Small intestine (tissue), 16 donors: ENCODE data around the gene SH3PXD2B. TPM values are rescaled to one million over a fixed set of nuclear protein-coding genes. Genes with fewer than 3 reads are reported as not detected.

Experiments used
- DNase-seq, 2 donors: peaks; one replicate each; pipeline versions ENCODE4 v3.0.0 to v3.0.0-alpha.2; 2013
- FAIRE-seq: peaks from 2 replicates; lab custom pipeline; 2012; peaks lifted over from hg19 to GRCh38; lab: Jason Lieb, UNC
- H3K27ac ChIP-seq, 3 donors: one replicate each; pipeline ENCODE4 v1.5.1; 2013; ENCODE audit warnings: low read length in 2 of 3, mild to moderate bottlenecking in 2 of 3, control low read depth in 1 of 3, inconsistent platforms in 1 of 3, low read depth in 1 of 3, moderate library complexity in 1 of 3
- H3K27me3 ChIP-seq, 3 donors: one replicate each; pipeline ENCODE4 v1.6.1; 2013; ENCODE audit warnings: low read length in 3 of 3, inconsistent platforms in 1 of 3; ENCODE audit not compliant: control insufficient read depth in 3 of 3, insufficient read depth in 3 of 3
- H3K36me3 ChIP-seq, 3 donors: one replicate each; pipeline ENCODE4 v1.6.1; 2013; ENCODE audit warnings: low read length in 3 of 3, inconsistent platforms in 1 of 3, low read depth in 1 of 3, mild to moderate bottlenecking in 1 of 3, moderate library complexity in 1 of 3; ENCODE audit not compliant: control insufficient read depth in 3 of 3, insufficient read depth in 2 of 3
- H3K4me1 ChIP-seq, 3 donors: one replicate each; pipeline ENCODE4 v1.6.1; 2013; ENCODE audit warnings: low read length in 2 of 3, inconsistent platforms in 1 of 3, low read depth in 1 of 3, mild to moderate bottlenecking in 1 of 3, moderate library complexity in 1 of 3; ENCODE audit not compliant: control insufficient read depth in 3 of 3, insufficient read depth in 2 of 3
- H3K4me3 ChIP-seq, 3 donors: one replicate each; pipeline ENCODE4 v1.5.1; 2013; ENCODE audit warnings: low read length in 3 of 3, control low read depth in 1 of 3, inconsistent platforms in 1 of 3, low read depth in 1 of 3, mild to moderate bottlenecking in 1 of 3, moderate library complexity in 1 of 3
- H3K9me3 ChIP-seq, 2 donors: one replicate each; pipeline ENCODE4 v1.6.1; 2013; ENCODE audit warnings: low read depth in 1 of 2, low read length in 1 of 2; ENCODE audit not compliant: control insufficient read depth in 2 of 2, insufficient read depth in 1 of 2
- WGBS, 3 donors: extraction: QIAGEN DNeasy Blood & Tissue Kit; methylation state at CpG; one replicate each; pipeline ENCODE4 v1.1.7; 2013; 5-methylcytosine and 5-hydroxymethylcytosine counted together
- long read RNA-seq, 10 donors: transcript quantifications; one replicate each; lab custom pipeline, GENCODE V29; 2026
- polyA plus RNA-seq, 4 donors: library from polyadenylated mRNA; stranded (reverse) in 3 of 4; unstranded in 1 of 4; fragments of 200-250 nt in 3 of 4; fragments of 120-200 nt in 1 of 4; gene quantifications; one replicate each; pipeline versions ENCODE4 v1.2.1 to v1.2.3, GENCODE V29; 2013
- donor health status: healthy with polysubstance abuse.
- donor health status: control.
- donor health status: control.
- donor health status: Bipolar disorder and iron deficiency.
- donor health status: healthy.

Gene SH3PXD2B
- 10 to 100 TPM in 2 of 4 donors, 1 to 10 TPM in 2; 1.1 to 11.9 (median 6.5) TPM for polyA plus RNA-seq
- long read RNA-seq, donor 1, full-length matches to known transcripts, result 1 of 1 reads
- long read RNA-seq, donor 1, partial matches to known transcripts, result 0 of 1 reads
- long read RNA-seq, donor 1, other reads (novel, unspliced or antisense), result 0 of 1 reads
- long read RNA-seq, donor 2, result 0 reads
- long read RNA-seq, donor 3, result 0 reads
- long read RNA-seq, donor 4, result 0 reads
- long read RNA-seq, donor 5, result 0 reads
- long read RNA-seq, donor 6, result 0 reads
- long read RNA-seq, donor 7, full-length matches to known transcripts, result 1 of 7 reads
- long read RNA-seq, donor 7, partial matches to known transcripts, result 6 of 7 reads
- long read RNA-seq, donor 7, other reads (novel, unspliced or antisense), result 0 of 7 reads
- long read RNA-seq, donor 8, full-length matches to known transcripts, result 1 of 1 reads
- long read RNA-seq, donor 8, partial matches to known transcripts, result 0 of 1 reads
- long read RNA-seq, donor 8, other reads (novel, unspliced or antisense), result 0 of 1 reads
- long read RNA-seq, donor 9, result 0 reads
- long read RNA-seq, donor 10, full-length matches to known transcripts, result 1 of 1 reads
- long read RNA-seq, donor 10, partial matches to known transcripts, result 0 of 1 reads
- long read RNA-seq, donor 10, other reads (novel, unspliced or antisense), result 0 of 1 reads

DNA sequence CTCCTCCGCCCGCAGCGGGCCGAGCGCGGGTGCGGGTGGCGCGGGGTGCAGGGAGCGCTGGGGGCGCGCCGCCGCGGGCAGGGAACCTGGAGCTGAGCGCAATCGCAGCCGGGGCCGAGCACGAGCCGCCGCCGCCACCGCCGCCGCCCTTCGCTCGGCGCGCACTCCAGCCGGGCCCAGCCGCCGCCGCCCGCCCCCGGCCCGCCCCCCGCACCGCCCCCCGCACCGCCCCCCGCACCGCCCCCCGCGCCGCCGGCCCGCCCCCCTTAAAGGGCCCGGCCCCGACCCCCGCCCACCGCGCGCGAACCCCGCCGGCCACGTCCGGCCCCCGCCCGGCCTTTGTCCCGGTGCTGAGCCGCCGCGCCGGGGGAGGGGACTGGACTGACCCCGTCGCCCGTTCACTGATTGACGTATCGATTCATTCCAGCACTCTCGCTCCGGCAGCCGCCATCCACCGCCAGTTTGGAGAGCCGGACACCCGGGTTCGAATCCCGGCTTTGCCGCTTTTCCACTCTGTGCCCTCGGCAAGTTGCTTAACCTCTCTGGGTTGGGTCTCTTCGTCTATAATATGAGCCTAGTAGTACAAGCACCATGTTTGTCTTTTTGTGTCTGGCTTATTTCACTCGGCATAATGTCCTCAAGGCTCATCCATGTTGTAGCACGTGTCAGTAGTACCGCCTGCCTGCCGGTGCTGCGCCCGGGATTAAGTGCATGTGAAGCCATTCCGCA, at the start of gene SH3PXD2B:
Gene SH3PXD2B (minus strand): TSS at position 168 of the 729 bp plus-strand sequence. CDS start 173 bp downstream, outside the sequence.
- peak within 1 kb of the TSS in 2 of 3 donors; percentile 73 to 81 for H3K27ac ChIP-seq
- FAIRE-seq (no peak), DNase-seq (peak; percentile 52 to 73)
- peaks cover 0 to 7% (median 0%) of the 10 kb centered on the region in 3 donors for H3K36me3 ChIP-seq
- H3K27me3 ChIP-seq, result no peaks in the 10 kb centered on the region
- 4 to 13% (median 4%) methylated on average over 26 to 87 of the region's 89 CpGs for WGBS, 3 donors
- peak within 1 kb of the TSS; percentile 55 to 76 (median 58) for H3K4me3 ChIP-seq
- no peaks in the 10 kb centered on the region for H3K9me3 ChIP-seq
- H3K4me1 ChIP-seq, result peaks cover 0 to 24% (median 0%) of the 10 kb centered on the region in 3 donors

DNA sequence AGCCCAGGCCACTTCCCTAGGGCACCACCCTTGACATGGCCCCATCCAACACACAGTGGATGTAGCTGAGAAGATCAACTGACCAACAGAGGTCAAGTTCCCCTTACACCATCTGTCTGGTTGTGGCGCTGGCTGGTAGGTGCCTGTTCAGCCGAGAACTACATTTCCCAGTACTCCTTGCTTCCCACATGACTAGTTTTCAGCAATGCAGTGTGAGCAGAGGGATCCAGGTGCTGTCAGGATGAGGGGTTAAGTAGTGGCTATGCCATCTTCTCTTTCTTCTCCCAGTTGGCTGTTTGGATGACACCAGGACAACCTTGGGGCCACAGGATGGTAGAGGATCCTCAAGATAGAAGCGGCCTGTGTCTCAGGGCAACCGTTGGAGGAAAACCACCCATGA, 48.6 kb upstream of the SH3PXD2B start:
- FAIRE-seq (no peak), DNase-seq (peak in 1 of 2 donors; percentile 9)
- 83 to 90% (median 90%) methylated on average over 4 of the region's 4 CpGs for WGBS, 3 donors
- Histone ChIP-seq H3K9me3 (peaks cover 0 to 6% of the 10 kb centered on the region in 2 donors), H3K36me3 (no peaks in the 10 kb centered on the region), H3K4me3 (no peak overlapping the region), H3K27ac (no peak overlapping the region), H3K27me3 (no peaks in the 10 kb centered on the region), H3K4me1 (no peaks in the 10 kb centered on the region)

DNA sequence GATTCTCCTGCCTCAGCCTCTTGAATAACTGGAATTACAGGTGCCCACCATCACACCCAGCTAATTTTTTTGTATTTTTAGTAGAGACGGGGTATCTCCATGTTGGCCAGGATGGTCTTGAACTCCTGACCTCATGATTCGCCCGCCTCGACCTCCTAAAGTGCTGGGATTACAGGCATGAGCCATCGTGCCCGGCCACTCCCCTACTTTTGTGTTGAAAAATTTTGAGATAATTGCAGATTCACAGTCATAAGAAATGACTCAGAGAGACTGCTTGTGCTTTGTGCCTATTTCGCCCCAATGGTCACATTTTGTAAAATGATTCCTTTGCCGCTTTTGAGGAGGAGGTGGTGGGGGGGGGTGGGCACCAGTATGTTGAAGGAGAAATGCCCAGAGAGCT, 48.1 kb upstream of the SH3PXD2B start:
- 82 to 90% (median 86%) methylated on average over 8 of the region's 8 CpGs for WGBS, 3 donors
- peaks cover 0 to 2% (median 0%) of the 10 kb centered on the region in 3 donors for H3K27me3 ChIP-seq
- no peaks in the 10 kb centered on the region for H3K36me3 ChIP-seq
- no peak overlapping the region for H3K4me3 ChIP-seq
- DNase-seq, result no peak
- no peak overlapping the region for H3K27ac ChIP-seq
- no peaks in the 10 kb centered on the region for H3K4me1 ChIP-seq
- H3K9me3 ChIP-seq, result peaks cover 0 to 6% of the 10 kb centered on the region in 2 donors
- FAIRE-seq, result no peak

GRCh38 chr5:172501708-172502320, 47.5 kb upstream of the SH3PXD2B start:
- DNase-seq, result no peak

GRCh38 chr5:172499287-172499686, 45.0 kb upstream of the SH3PXD2B start:
- Histone ChIP-seq H3K9me3 (peaks cover 0 to 6% of the 10 kb centered on the region in 2 donors), H3K4me1 (no peaks in the 10 kb centered on the region), H3K27me3 (peaks cover 0 to 12% (median 0%) of the 10 kb centered on the region in 3 donors), H3K27ac (no peak overlapping the region), H3K4me3 (no peak overlapping the region), H3K36me3 (no peaks in the 10 kb centered on the region)
- FAIRE-seq (no peak), DNase-seq (no peak)
- 81 to 86% (median 84%) methylated on average over 2 of the region's 2 CpGs for WGBS, 3 donors

More at GRCh38 chr5:172501708-172502320, 47.5 kb upstream of the SH3PXD2B start:
- H3K27ac ChIP-seq, result no peak overlapping the region
- no peak overlapping the region for H3K4me3 ChIP-seq
- no peaks in the 10 kb centered on the region for H3K36me3 ChIP-seq
- H3K4me1 ChIP-seq, result no peaks in the 10 kb centered on the region
- H3K27me3 ChIP-seq, result peaks cover 0 to 5% (median 0%) of the 10 kb centered on the region in 3 donors
- 85 to 86% (median 85%) methylated on average over 7 of the region's 7 CpGs for WGBS, 3 donors
- peaks cover 0 to 6% of the 10 kb centered on the region in 2 donors for H3K9me3 ChIP-seq
- FAIRE-seq, result no peak

GRCh38 chr5:172498431-172499129, 44.3 kb upstream of the SH3PXD2B start:
- Histone ChIP-seq H3K4me3 (no peak overlapping the region), H3K9me3 (peaks cover 0 to 6% of the 10 kb centered on the region in 2 donors), H3K27me3 (peaks cover 0 to 12% (median 0%) of the 10 kb centered on the region in 3 donors), H3K36me3 (no peaks in the 10 kb centered on the region), H3K27ac (no peak overlapping the region), H3K4me1 (no peaks in the 10 kb centered on the region)
- WGBS, 3 donors, result 90 to 95% (median 93%) methylated on average over 12 of the region's 12 CpGs
- FAIRE-seq (no peak), DNase-seq (no peak)

- Histone ChIP-seq H3K27ac (no peak overlapping the region), H3K9me3 (peaks cover 0 to 6% of the 10 kb centered on the region in 2 donors), H3K27me3 (peaks cover 0 to 15% (median 0%) of the 10 kb centered on the region in 3 donors), H3K4me1 (no peaks in the 10 kb centered on the region), H3K36me3 (no peaks in the 10 kb centered on the region), H3K4me3 (no peak overlapping the region)
- WGBS, 3 donors, result 87 to 93% (median 92%) methylated on average over 14 of the region's 14 CpGs
- FAIRE-seq, result no peak
- no peak for DNase-seq
Observed at GRCh38 chr5:172497591-172498255, 43.4 kb upstream of the SH3PXD2B start.
